ENCODE data around the gene DHRS12.

The DHRS12 gene

DNA sequence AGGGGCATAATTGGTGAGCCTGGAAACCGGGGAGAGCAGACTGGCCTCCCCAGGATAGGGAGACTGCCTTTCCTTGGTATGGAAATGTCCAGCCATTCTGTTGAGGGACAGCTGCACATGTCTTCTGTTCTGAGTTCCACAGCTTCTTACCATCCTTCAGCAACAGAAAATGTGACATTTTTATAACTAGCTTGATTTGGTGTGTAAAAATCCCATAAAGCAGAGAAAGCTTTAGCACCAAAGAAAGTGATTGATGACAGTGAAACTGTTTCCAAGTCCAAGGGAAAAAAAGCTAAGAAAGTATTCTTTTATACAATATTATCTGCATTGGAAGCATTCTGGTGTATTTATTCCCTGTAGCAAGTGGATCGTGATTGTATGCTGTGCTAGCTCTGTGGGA, 61.9 kb downstream of the DHRS12 start:
- DNase-seq (ENCODE audit: insufficient read length) (no peak), FAIRE-seq (no peak)
- TF ChIP-seq POLR2A (IDR thresholded peaks at IDR 0.05; ENCODE audit: low read depth, low read length) = no peak
- no peak for TF ChIP-seq POLR2AphosphoS5 (IDR thresholded peaks at IDR 0.05; ENCODE audit: low read depth, low read length)
- no peak for TF ChIP-seq TAF1 (IDR thresholded peaks at IDR 0.05; ENCODE audit: borderline replicate concordance, low read depth, low read length)

DNA sequence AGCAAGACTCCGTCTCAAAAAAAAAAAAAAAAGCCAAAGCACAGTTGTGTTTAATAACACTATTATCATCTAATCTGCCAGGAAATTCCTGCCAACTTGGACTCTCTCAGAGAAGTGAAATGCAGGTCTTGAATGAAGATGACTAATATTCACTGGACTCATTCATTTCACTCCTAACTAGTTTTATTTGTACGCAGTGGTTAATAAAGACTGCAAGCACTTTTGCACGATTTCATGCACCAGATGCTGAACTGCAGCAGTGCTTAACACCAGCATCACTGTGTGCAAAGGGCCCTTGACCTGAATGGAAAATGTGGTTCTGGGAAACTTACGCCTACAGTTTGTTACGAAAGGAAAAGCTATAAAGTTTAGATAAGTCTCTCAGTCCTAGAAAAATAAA, 63.3 kb downstream of the DHRS12 start:
- no peak for DNase-seq (ENCODE audit: insufficient read length)
- TF ChIP-seq TAF1 (IDR thresholded peaks at IDR 0.05; ENCODE audit: borderline replicate concordance, low read depth, low read length) (no peak), POLR2AphosphoS5 (IDR thresholded peaks at IDR 0.05; ENCODE audit: low read depth, low read length) (no peak), POLR2A (IDR thresholded peaks at IDR 0.05; ENCODE audit: low read depth, low read length) (no peak)
- no peak for FAIRE-seq

DNA sequence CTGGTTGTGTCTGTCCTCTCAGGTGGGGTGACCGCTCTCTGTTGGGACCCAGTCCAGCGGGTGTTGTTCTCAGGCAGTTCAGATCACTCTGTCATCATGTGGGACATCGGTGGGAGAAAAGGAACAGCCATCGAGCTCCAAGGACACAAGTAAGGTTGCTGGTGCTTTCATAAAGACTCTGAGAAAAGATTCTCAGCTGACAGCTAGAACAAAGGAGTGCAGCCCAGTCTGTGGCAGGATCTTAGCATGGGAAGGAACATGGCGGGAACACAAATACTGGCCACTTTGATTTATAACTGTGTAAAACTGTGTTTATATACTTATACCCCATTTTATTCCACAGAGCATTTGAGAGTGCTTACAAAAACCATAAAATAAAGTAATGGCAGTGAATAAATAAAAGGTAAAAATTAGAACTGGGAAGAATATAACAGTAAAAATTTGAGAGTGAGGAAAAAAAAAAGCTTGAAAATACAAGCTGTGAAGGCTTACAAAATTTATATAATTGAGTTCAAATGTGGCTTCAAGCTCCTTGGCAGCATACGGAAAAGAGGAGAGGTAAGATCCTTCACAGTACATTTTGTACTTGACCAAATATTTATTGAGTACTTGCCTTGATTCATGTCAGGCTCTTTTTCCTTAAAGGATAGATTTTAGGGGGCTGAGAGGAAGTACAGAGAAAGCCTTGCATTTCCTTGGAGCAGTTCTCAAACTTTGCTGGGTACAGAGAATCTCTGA, 64.8 kb downstream of the DHRS12 start:
- DNase-seq (ENCODE audit: insufficient read length) (no peak), FAIRE-seq (no peak)
- TF ChIP-seq POLR2AphosphoS5 (IDR thresholded peaks at IDR 0.05; ENCODE audit: low read depth, low read length) (no peak), TAF1 (IDR thresholded peaks at IDR 0.05; ENCODE audit: borderline replicate concordance, low read depth, low read length) (no peak), POLR2A (IDR thresholded peaks at IDR 0.05; ENCODE audit: low read depth, low read length) (no peak)

DNA sequence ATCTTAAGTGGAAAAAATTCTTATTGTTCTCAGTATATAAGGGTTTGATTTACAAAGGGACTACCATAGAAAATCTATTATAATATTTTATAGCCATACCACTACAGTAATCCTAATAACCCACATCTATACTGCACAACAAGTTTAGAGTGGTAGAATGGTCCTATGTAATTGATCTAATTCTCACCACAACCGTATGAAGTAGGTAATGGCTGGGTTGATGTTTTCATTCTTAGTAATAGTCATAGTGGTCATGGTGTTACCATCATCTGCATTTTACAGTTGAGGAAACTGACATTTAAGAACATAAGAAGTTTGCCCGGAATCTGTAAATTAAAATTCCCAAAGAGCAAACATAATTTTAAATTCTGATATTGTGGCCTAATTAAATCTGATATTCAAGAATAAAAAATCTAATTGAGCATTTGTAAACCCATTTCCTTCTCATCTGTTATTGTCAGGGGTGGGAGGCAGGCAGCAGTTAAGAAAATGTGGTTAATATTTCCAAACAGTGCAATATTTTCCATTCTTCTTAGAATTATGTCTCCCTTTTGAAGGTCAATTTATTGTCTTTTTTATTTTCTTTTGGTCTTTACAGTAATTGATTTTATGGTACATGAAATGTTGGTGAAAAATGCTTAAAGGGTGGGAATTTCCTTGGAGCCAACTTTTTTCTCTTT, 65.6 kb downstream of the DHRS12 start:
- no peak for FAIRE-seq

DNA sequence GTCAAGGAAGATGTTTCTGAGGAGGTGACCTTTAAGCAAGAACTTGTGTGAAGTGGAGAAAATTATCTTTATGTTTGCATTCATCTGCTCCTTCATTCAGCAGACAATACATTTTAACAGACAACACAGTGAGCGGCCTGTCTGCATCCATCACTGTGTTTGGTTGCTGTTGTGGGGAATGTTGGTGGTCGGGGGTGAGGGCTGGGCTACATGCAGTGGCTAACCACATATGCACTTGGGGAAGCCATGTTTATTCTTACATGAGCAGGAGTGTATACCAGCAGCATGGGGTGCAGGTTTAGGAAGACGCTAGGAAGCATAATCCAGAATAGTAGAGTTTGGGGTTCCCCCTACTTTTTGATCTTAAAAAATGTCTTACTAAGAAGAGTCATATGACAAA, 66.4 kb downstream of the DHRS12 start:
- FAIRE-seq (no peak), DNase-seq (ENCODE audit: insufficient read length) (no peak)
- TF ChIP-seq TAF1 (IDR thresholded peaks at IDR 0.05; ENCODE audit: borderline replicate concordance, low read depth, low read length) = no peak
- no peak for TF ChIP-seq POLR2A (IDR thresholded peaks at IDR 0.05; ENCODE audit: low read depth, low read length)
- no peak for TF ChIP-seq POLR2AphosphoS5 (IDR thresholded peaks at IDR 0.05; ENCODE audit: low read depth, low read length)

More for the DNA sequence above, 65.6 kb downstream of the DHRS12 start:
- DNase-seq (ENCODE audit: insufficient read length) = no peak
- no peak for TF ChIP-seq TAF1 (IDR thresholded peaks at IDR 0.05; ENCODE audit: borderline replicate concordance, low read depth, low read length)

DNA sequence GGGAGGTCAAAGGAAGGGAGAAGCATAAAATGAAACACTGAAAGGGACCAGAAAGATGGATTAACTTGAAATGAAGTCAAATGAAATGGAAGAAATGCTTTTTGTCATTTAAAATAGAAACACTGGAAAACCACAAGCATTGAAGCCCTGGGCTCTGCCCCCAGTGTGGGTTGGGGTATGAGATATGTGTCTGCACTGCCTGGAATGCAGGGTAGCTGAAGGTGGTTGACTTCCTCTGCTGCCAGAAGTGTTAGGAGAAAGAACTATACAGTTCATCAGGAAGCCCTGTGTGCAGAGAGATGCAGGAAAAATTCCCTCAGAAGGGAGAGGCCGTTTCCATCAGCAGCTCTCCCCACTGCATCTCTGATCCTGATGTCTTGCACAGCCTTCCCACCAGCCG, 69.2 kb downstream of the DHRS12 start:
- TF ChIP-seq POLR2A (IDR thresholded peaks at IDR 0.05; ENCODE audit: low read depth, low read length) (no peak), POLR2AphosphoS5 (IDR thresholded peaks at IDR 0.05; ENCODE audit: low read depth, low read length) (no peak), TAF1 (IDR thresholded peaks at IDR 0.05; ENCODE audit: borderline replicate concordance, low read depth, low read length) (no peak)
- FAIRE-seq (no peak), DNase-seq (ENCODE audit: insufficient read length) (no peak)

DNA sequence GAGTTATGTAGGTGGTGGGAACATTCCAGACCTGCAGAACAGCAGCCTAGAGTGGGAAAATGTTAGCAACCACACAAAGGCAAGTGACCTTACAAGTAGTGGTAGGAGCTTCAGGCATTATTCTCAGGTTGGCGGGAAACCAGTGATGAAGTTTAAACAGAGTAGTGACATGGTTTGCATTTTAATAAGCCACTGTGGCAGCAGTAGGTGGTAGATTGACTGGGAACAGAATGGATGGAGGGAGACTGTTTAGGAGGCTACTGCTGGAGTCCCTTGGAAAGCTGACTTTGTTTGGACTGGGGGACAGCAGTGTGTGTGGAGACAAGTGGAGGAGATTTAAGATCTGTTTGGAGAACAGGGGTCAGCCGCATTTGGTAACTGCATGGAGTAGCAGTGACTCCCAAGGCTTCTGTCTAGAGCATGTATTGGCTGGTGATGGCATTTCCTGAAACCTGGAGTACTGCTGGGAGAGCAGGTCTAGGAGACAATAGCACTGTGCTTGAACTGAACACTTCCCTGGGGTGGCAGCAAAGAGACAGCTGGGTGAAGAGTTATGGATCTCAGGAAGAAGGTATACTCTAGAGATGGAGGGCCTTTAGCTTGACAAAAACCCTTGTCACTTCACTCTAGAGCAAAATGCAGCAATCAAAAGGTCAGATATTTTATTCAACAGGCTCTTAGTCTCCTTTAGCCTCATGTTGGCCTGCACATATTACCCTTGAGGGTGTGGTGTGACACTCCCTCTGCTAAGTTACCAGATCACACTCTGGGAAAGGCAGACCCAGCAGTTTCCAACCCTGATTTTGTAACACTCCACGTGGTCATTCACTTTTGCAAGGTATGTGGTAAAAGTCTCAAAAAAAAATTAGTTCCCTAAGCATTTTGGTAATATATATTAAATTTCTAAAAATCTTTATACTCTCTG, 70.3 kb downstream of the DHRS12 start:
- TF ChIP-seq POLR2A (IDR thresholded peaks at IDR 0.05; ENCODE audit: low read depth, low read length) (no peak), TAF1 (IDR thresholded peaks at IDR 0.05; ENCODE audit: borderline replicate concordance, low read depth, low read length) (no peak), POLR2AphosphoS5 (IDR thresholded peaks at IDR 0.05; ENCODE audit: low read depth, low read length) (no peak)
- FAIRE-seq (no peak), DNase-seq (ENCODE audit: insufficient read length) (no peak)

DNA sequence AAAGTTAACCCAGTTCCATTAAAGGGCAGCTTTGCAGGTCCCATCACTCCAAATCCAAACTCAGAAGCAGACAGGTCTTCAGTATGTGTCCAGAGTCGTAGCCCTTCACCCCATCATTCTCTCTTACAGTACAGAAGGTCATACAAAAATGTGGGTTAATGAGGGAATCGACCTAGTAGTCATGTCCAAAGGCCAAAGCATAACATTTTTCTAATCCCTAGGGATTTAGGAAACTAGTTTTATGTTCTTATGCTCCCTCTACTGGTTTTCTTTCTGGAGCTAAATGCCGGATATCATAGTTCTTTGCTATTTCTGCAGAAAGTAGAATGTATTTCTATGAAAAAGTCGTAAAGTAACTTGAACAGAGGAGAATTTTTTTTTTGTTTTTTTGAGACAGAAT, 72.2 kb downstream of the DHRS12 start:
- no peak for DNase-seq (ENCODE audit: insufficient read length)
- no peak for TF ChIP-seq TAF1 (IDR thresholded peaks at IDR 0.05; ENCODE audit: borderline replicate concordance, low read depth, low read length)
- TF ChIP-seq POLR2A (IDR thresholded peaks at IDR 0.05; ENCODE audit: low read depth, low read length) = no peak
- no peak for TF ChIP-seq POLR2AphosphoS5 (IDR thresholded peaks at IDR 0.05; ENCODE audit: low read depth, low read length)

DNA sequence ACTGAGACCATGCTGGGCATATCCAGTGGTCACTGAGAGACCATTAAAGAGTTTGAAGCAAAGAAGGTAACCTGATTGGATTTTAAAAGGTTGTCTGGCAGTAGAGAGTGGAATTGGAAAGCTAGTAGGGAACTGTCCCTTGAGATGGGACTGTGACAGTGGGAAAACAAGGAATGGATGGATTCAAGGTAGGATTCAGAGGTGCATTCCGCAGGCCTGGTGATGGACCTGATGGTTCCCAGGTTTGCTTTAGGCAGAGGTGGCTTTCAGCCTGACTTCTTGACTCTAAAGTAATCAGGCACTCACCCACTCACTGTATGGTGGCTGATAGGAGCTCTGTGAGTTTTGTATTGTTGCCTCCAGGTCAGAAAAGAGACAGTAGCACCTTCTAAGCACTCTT, 73.0 kb downstream of the DHRS12 start:
- FAIRE-seq (no peak), DNase-seq (ENCODE audit: insufficient read length) (no peak)
- TF ChIP-seq POLR2AphosphoS5 (IDR thresholded peaks at IDR 0.05; ENCODE audit: low read depth, low read length) (no peak), TAF1 (IDR thresholded peaks at IDR 0.05; ENCODE audit: borderline replicate concordance, low read depth, low read length) (no peak), POLR2A (IDR thresholded peaks at IDR 0.05; ENCODE audit: low read depth, low read length) (no peak)

More for the DNA sequence above, 72.2 kb downstream of the DHRS12 start:
- FAIRE-seq = no peak

DNA sequence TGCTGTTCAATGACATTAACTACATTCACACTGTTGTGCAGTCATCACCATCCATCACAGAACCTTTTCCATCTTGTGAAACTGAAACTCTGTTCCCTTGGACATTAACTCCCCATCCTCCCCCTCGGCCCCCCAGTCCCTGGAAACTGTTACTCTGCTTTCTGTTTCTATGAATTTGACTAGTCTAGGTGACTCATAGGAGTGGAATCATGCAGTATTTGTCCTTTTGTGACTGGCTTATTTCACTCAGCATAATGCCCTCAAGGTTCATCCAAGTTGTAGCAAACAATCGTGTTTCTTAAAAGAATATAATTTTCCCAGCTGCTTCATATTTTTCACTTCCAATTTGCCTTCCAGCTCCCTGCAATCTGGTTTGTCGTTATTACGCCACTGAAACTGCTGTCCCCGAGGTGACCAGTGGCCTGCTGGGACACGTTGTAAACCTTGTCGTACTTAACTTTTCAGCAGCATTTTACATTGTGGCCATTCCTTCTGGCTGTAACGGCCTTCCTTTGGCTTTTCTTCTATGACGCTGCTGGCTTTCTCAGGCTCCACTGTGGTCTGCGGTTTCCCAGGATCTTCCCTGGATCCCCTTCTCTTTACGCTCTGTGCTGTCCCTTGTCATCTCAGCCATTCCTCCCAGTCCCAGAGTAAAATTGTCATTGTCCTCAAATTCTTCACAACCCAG, 74.0 kb downstream of the DHRS12 start:
- DNase-seq (ENCODE audit: insufficient read length) (no peak), FAIRE-seq (no peak)
- TF ChIP-seq POLR2A (IDR thresholded peaks at IDR 0.05; ENCODE audit: low read depth, low read length) = no peak
- no peak for TF ChIP-seq TAF1 (IDR thresholded peaks at IDR 0.05; ENCODE audit: borderline replicate concordance, low read depth, low read length)
- TF ChIP-seq POLR2AphosphoS5 (IDR thresholded peaks at IDR 0.05; ENCODE audit: low read depth, low read length) = no peak

DNA sequence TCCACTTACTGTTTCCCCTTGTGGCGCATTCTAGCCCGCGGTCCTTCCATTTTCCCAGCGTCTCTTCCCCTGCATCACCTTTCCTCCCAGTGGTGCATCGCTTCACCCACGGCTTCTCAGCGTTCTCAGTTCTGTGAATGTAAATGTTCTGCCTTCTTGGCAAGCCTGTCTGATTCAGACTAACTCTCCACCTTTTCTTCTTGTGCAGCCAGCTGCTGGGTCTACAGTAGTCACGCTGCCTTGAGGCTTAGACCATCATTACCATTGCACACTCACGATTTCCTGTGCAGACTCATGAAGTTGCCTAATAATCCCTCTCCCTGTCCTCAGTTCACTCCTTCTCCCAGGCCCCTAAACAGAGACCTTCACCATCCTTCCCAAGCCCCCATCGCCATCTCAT, 75.0 kb downstream of the DHRS12 start:
- DNase-seq (ENCODE audit: insufficient read length) (no peak), FAIRE-seq (no peak)
- TF ChIP-seq TAF1 (IDR thresholded peaks at IDR 0.05; ENCODE audit: borderline replicate concordance, low read depth, low read length) (no peak), POLR2A (IDR thresholded peaks at IDR 0.05; ENCODE audit: low read depth, low read length) (no peak), POLR2AphosphoS5 (IDR thresholded peaks at IDR 0.05; ENCODE audit: low read depth, low read length) (no peak)

Measured in GM12892 (cell line).